HG02943 (cell line): ENCODE results near the gene MARK3.
A peak's percentile ranks its signal among the peaks of the same experiment; 100 is the strongest.

Source experiments
- ATAC-seq: cut with Tn5 transposase; IDR thresholded peaks from one replicate; pipeline ENCODE4 v1.9.1; 2021; ENCODE audit warnings: mild to moderate bottlenecking, low read depth, moderate library complexity; ENCODE audit not compliant: unreplicated experiment

MARK3 gene

DNA sequence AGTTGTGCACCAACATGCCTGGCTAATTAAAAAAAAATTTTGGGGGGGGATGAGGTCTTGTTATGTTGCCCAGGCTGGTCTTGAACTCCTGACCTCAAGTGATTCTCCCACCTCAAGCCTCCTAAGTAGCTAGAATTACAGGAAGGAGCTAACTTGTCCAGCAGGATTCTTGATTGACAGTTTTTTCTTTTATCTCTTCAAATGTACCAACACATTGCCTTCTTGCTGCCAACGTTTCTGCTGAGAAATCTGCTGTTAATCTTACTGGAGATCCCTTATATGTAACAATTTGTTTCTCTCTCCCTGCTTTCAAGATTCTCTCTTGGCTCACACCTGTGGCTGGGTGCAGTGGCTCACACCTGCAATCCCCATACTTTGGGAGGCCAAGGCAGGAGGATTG, 22.4 kb upstream of the MARK3 start:
- ATAC-seq = no peak

DNA sequence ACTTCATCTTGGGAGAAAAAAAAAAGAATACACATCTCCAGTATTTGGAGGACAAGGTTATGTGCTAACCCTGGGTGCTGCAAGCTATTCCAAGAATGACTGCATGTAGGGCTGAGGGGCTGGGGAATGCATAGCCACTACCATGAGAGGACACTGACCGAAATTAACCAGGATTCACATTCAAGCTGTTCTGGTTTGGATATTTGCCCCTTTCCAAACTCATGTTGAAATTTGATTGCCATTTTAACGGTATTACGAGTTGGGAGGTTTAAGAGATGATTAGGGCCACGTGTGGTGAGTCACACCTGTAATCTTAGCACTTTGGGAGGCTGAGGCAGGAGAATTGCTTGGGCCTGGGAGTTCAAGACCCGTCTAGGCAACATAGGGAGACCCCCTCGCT, 18.5 kb upstream of the MARK3 start:
- no peak for ATAC-seq

- no peak for ATAC-seq
Measured at GRCh38 chr14:103367995-103368394, 17.2 kb upstream of the MARK3 start.

DNA sequence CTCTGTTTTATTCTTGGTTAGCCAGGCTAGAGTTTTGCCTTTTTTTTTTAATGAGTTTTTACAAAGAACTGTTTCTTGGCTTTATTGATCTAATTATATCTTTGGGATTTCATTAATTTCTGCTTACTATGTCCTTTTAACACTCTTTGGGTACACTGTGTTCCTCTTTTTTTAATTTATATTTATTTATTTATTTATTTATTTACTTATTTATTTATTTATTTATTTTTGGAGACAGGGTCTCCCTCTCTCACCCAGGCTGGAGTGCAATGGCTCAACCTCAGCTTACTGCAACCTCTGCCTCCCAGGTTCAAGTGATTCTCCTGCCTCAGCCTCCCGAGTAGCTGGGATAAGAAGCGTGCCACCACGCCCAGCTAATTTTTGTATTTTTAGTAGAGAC, 15.1 kb upstream of the MARK3 start:
- ATAC-seq = no peak

DNA sequence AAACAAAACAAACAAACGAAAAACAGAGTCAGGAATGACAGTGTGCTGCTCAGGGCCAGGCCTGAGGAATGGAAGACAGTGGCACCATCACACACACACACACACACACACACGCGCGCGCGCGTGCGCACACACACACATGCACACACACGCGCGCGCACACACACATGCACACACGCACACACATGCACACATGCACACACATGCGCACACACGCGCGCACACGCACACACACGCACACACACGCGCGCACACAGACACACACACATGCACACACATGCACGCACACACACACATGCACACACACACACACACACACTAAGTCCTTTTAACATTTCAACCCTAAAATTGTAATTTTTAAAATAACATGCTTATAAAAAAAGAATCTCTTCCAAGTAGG, 13.2 kb upstream of the MARK3 start:
- ATAC-seq = no peak

DNA sequence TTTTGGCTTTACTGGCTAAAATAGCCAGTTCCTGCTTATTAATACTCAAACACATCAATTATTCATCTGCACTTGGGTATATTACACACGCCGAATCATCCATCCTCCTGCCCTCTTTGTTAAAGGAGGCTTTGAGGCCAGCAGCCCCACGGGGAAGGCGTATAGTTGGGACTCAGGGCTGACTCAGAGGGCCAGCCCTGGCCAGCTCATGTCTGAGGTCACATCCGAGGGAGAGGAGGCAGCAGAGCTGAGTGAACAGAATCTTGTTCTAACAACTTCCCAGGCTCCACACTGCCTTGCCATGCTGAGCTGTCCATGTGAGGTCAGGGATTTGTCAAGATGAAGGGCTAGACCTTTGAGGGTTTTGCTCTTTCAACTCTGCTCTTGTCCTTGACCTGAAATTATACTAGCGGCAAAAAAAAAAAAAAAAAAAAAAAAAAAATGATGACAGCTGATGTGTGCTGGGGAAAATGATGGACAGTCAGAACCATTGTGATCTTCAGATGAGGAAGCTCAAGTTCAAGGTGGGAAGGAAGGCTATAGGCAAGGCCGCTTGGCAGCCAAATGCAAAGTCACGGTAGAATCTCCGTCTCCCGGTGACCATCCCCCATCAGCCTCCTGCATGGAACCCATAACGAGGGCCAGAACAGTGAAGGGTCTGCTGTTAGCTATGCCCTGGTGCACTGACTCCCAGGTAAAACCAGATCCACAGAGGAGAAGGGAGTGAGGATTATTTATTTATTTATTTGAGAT, 12.5 kb upstream of the MARK3 start:
- no peak for ATAC-seq

GRCh38 chr14:103374121-103374520, 11.1 kb upstream of the MARK3 start:
- no peak for ATAC-seq

DNA sequence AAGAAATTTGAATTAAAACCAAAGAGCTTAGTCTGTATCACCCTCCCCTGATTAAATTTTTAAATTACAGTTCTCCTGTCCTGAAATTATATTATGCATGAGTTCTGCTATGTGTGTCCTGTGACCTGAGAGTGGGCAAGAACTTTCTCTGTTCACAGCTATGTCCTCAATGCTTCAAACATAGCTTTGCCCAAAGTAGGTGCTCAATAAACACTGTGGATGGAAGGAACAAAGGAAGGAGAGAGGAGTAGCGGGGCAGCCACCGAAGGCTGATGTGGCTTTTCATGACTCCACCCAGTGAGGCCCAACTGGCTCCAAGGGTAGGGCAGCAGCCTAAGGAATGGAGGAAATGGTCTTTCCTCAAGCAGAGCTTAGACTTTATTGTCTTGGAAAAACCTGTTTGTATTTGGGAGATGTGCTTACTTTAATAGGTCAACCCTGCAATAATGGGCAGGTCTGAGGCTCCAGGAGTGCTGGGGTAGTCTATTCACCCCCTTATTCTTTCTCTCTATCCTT, 7.6 kb upstream of the MARK3 start:
- no peak for ATAC-seq

DNA sequence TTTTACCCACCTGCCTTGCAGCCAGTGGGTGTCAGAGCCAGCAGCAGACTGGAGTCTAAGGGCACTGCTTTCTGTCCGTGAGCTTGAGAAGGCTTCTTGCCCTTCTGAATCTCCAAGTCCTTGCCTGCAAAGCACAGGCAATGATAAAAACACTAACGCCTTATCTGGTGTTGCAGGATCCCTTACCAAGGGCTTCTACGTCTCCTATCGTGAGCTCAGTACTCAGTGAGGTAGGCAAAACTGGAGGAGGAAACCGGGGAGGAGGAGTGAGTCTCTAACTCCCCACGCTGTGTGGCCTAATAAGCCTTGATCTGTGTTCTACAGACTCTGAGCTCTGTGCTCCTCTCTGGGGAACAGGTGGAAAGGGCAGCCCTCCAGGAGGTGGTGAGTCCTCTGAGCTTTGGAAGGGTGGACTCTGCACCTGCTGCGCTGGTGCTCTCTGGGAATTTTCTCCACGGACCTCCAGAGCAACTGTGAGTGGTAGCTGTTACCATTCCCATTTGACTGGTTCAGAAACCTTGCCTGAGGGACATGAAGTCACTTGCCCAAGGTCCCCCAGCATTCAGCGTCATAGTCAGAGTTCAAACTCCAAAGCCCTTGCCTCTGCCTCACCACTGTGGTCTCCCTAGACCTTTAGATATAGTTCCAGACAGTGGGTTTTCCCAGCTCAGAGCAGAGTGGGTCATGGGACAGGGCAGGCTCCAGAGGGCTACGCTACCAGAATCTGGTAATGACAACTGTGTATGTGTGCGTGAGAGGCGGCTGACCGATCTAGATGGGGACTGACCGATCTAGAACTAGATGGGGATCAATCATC, 7.0 kb upstream of the MARK3 start:
- no peak for ATAC-seq

GRCh38 chr14:103380719-103381377, 4.4 kb upstream of the MARK3 start:
- ATAC-seq = no peak

DNA sequence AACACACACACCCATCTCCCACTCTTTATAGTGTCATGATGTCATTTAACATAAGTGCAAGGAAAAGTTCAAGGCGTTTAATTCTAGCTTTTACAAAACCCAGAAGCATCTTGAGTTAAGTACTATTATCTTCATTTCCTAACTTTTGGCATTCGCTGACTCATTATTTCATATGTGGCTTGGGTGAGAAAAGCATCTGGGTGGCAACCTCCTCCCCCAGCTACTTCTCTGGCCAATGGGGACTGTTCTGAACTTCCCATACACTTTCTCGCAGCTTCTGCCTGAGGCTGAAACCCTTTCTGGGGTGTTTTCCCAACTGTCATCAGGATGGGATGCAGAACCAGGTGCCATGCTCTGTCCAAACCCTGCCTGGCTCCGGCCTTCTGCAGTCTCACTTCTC, 2.8 kb upstream of the MARK3 start:
- ATAC-seq = no peak

DNA sequence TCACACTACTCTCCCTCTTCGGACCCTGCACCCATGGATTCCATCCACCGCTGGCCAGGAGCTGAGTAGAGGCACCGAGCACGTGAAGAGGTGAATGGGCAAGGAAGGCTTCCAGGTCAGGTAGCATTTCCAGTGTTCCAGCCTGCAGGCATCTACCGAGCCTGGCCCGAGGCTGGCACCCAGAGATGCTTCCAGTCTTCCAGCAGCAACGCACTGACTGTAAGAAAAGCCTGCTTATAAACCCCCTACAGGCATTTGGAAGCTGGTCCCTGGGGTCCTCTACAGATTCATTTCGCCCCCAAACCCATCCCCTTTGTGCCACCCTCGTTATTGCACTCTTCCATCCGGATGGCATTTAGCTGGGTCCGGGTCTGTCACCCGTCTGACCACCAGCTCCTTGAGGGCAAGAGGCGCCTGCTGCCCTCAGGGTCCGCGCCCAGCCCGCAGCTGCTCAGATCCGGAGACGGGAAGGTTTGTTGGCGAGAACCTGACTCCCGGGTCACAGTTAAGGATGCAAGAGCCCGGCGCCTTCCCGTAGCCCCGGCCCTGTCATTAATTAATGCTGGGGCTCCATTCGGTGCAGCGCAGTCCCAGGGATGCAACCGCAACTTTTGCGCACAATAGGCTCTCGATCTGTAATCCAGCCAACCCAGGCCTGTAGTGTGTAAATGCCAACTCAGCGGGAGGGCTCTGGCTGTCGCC, 614 bp upstream of the MARK3 start:
- peak; percentile 8 for ATAC-seq

GRCh38 chr14:103385929-103386712, 906 bp downstream of the MARK3 start:
- peak; percentile 3 for ATAC-seq

DNA sequence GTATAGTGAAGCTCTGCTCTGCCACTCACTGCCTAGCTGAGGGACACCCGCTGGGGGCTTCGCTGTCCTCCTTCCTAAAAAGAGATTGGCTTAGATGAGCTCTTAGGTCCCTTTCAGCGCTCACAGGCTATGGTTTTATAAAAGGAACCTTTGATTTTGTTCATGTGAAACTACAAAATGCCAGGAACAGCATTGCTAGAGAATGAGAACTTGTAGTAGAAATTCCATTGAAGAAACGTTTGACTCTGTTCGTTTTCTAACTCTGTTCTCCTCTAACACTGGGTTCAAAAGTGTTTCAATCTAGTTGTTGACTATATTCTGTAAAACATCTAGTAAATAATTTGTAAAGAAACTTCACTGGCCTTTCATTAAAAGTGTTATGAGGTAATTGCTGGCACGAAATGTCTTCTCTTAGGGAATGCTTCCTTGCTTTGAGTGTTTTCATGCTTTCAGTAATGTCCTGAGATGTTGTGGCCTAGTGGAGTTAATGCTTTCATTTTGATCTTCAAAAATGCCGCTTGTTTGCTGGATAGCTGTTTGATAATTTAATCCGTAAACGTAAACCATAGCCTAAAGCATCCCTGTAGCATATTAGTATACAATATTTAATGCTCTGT, 1.6 kb downstream of the MARK3 start:
- no peak for ATAC-seq

DNA sequence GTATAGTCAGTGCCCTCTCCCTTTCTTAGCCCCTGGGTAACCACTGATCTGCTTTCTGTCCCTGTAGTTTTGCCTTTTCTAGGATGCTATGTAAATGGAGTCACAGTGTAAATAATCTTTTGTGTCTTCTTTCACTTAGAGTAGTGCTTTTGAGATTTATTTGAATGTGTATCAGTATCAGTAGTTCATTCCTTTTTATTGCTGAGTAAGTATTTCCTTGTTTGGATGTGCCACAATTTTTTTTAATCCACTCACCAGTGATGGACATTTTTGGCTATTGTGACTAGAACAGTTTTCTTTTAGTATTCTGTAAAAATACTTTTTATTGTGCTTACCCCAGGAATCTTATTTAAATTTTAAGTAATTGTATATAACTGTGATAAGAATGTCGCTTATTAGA, 3.4 kb downstream of the MARK3 start:
- ATAC-seq = no peak

DNA sequence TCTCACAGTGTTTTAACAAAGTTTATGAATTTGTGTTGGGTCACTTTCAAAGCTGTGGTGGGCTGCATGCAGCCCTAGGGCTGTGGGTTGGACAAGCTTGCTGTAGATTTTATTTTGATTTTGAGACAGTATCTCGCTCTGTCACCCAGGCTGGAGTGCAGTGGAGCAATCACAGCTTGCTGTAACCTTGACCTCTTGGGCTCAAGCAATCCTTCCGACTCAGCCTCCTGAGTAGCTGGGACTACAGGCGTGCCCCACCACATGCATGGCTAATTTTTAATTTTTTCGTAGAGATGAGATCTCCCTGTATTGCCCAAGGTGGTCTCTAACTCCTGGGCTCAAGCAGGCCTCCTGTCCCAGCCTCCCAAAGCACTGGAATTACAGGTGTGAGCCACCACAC, 5.4 kb downstream of the MARK3 start:
- no peak for ATAC-seq

- no peak for ATAC-seq
Measured at GRCh38 chr14:103391048-103391447, 5.8 kb downstream of the MARK3 start.

DNA sequence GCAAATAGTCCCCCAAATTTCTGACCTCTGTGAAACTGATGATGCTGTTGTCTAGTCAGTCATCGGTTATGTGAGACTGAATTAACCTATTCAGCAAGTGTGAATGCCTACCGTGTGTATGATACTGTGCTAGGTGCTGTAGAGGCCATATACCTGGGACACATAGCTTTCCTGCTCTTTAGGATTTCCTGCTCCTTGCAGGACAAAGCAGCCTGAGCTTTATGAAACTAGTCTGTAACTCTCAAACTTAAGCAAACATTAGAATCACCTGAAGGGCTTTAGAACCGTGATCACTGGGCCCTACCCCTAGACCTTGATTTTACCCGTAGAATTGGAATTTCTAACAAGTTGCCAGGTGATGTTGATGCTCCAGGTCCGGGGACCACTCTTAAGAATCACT, 6.9 kb downstream of the MARK3 start:
- no peak for ATAC-seq

DNA sequence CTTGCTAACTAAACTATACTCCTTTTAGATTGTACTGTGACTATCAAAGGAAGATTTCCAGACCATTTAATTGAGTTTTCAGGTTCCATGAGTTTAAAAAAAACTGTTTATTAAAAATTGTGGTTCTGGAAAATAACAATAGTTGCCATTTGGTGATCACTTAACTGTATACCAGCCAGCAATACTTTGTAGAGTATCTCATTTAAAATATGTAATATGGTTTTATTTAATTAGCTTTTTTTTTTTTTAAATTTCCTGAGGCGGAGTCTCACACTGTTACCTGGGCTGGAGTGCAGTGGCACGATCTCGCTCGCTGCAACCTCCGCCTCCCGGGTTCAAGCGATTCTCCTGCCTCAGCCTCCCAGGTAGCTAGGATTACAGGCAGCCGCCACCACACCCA, 7.4 kb downstream of the MARK3 start:
- no peak for ATAC-seq

GRCh38 chr14:103393070-103393469, 7.9 kb downstream of the MARK3 start:
- no peak for ATAC-seq
